ENCODE data around the gene DENND1A.

DNA sequence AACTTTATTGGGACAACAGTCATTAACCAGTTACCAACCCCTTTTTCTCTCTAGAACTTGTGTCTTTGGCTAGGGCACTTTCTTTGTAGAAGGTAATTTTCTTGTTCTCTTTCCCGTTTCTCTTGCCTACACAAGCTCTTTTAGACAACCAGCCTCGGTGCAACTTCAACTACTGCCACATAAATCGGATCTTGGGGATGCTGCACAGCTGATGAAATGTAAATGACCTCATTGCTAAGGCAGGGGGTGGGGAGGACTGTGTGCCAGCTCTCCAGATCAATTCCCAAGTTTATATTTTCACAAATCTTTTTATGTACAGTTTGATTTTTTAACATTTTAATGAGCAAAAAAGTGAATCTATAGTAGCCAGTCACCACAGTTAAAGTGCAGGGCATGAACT, 157.6 kb downstream of the DENND1A start:
- TF ChIP-seq, protein P1, sequence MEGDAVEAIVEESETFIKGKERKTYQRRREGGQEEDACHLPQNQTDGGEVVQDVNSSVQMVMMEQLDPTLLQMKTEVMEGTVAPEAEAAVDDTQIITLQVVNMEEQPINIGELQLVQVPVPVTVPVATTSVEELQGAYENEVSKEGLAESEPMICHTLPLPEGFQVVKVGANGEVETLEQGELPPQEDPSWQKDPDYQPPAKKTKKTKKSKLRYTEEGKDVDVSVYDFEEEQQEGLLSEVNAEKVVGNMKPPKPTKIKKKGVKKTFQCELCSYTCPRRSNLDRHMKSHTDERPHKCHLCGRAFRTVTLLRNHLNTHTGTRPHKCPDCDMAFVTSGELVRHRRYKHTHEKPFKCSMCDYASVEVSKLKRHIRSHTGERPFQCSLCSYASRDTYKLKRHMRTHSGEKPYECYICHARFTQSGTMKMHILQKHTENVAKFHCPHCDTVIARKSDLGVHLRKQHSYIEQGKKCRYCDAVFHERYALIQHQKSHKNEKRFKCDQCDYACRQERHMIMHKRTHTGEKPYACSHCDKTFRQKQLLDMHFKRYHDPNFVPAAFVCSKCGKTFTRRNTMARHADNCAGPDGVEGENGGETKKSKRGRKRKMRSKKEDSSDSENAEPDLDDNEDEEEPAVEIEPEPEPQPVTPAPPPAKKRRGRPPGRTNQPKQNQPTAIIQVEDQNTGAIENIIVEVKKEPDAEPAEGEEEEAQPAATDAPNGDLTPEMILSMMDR (IDR thresholded peaks at IDR 0.05) = no peak
- TF ChIP-seq POLR2A (IDR thresholded peaks at IDR 0.05) = no peak

Measured in heart left ventricle (tissue), 13 donors.